ENCODE measurements around the gene HS1BP3.

DNA sequence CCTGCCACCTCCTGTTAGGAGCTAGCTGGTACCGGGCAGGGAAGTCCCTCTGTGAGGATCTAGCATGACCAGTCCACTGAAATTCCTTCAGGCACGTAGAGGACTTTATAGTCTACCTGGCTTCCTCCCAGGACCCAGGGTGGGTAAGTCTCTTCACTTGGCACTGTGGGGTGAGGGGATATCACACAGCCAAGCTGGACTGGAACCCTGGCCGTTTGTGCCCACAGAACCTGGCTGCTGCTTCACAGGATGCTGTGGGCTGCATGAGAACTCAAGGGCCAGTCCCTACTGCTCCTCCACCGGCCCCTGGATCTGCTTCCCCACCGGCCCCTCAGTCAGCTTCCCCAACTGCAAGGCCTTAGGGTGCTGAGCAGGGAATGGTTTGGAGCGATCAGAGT lies 35.8 kb downstream of the HS1BP3 start:
- TF ChIP-seq EZH2 (IDR thresholded peaks at IDR 0.05; ENCODE audit: insufficient read depth, poor library complexity, severe bottlenecking): no peak
- TF ChIP-seq EZH2phosphoT487 (IDR thresholded peaks at IDR 0.05; ENCODE audit: insufficient read depth, low read depth): no peak

All from GM23248 (cell line).